ENCODE results near the gene CDON.
"Not testable (repeated sequence)": the region's sequence is repeated elsewhere in the genome, so short reads cannot be mapped to it uniquely, and the experiment has no call there.

Gene CDON

GRCh38 chr11:125918140-125918840 lies 144.4 kb downstream of the CDON start:
- no peak for DNase-seq

GRCh38 chr11:125916683-125917347 lies 145.9 kb downstream of the CDON start:
- peak; percentile 49 for DNase-seq

- DNase-seq = not testable (repeated sequence)
Observed at GRCh38 chr11:125914601-125915000, 148.1 kb downstream of the CDON start.

GRCh38 chr11:125910226-125910849 lies 152.3 kb downstream of the CDON start:
- DNase-seq = no peak

All from DMS153 (cell line).